Measurements from ENCODE around the gene C3.

The C3 gene

DNA sequence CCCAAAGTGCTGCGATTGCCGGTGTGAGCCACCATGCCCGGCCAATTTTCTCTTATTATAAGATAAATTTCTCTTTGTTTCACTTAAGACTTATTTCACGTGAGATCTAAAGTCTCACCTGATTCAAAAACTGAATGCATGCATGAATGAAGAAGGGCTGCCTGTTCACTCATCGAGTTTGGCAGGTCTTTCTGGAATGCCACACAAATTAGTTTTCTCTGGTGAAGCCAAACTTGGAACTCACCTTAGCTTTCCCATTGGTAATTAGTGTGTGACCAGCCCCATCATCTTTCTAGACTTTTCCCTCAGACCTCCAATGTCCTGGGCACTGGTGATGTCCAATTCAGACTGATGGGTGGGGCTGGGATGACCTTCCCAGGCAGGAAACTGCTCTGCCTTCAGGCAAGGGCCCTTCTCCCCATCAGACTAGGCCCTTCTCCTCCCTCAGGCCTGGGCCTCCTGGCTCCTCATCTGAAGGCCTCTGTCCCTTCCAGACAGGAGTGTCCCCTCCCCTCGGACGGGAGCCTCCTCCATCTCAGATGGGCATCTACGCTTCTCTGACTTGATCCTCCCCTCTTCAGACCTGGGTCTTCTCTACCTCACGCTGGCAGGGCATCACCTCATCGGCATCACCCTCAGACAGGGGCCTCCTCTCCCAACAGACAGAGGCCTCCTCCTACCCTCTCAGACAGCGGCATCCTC is 14.4 kb downstream of the C3 start:
- no peak for DNase-seq
- in situ Hi-C loops (cut with MboI; ENCODE audit: low pct_unique_long_range_greater_than_20kb, low sequenced_read_pairs): no loop called here

DNA sequence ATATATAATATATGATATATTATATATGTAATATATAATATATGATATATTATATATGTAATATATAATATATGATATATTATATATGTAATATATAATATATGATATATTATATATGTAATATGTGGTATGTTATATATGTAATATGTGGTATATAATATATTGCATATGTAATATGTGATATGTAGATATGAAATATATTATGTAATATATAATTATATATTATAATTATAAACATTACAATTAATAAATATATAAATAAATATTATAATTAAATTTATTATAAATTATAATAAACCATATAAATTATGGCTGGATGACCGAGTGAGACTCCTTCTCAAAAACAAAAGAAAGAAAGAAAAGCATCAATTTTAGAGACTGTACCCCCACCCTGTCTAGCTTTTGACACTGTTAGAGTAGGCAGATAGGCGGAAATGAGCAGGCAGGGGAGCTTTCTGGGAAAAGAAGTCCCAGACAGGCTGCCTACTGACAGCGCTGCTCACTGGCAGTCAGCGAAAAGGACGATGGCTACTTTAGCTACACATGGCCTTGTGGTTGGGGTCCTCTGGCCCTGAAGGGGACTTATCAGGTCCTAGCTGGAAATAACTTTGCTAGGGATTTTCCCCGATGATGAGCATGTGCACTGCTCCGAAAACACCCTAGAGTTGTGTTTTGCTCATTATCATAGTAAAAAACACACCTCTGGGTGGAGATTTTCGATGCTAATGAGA is 19.7 kb downstream of the C3 start:
- in situ Hi-C loops (cut with MboI; ENCODE audit: low pct_unique_long_range_greater_than_20kb, low sequenced_read_pairs): no loop called here
- no peak for DNase-seq

DNA sequence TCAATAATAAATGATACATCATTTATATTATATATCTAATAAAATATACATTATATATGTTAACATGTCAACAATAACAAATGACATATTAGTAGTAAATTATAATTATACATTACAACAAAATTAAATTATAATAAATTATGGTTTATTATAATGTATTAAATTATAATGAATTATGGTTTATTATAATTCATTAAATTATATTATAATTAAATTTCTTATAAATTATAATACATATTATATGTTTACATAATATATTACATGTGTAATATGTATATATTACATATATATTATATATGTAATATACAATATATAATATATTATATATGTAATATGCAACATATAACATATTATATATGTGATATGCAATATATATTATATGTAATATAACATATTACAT is 20.5 kb downstream of the C3 start:
- DNase-seq: no peak
- in situ Hi-C loops (cut with MboI; ENCODE audit: low pct_unique_long_range_greater_than_20kb, low sequenced_read_pairs): no loop called here

DNA sequence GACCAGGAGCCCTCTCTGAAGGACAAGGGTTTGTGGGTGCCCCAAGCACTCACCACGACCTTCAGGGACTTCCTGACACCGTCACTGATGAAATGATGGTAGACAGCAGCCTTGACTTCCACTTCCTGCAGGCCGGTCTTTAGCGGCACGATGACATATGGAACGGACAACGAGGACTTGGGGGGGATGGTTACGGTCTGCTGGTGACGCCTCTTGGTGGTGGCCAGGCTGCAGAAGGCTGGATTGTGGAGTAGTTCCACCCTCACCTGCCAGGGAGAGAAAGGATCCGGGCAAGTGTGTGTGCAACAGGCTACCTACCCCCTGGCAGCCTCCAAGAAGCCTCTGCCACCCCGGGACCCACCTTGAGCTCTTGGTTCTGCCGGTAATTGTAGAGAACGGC is 23.2 kb downstream of the C3 start:
- no peak for DNase-seq

DNA sequence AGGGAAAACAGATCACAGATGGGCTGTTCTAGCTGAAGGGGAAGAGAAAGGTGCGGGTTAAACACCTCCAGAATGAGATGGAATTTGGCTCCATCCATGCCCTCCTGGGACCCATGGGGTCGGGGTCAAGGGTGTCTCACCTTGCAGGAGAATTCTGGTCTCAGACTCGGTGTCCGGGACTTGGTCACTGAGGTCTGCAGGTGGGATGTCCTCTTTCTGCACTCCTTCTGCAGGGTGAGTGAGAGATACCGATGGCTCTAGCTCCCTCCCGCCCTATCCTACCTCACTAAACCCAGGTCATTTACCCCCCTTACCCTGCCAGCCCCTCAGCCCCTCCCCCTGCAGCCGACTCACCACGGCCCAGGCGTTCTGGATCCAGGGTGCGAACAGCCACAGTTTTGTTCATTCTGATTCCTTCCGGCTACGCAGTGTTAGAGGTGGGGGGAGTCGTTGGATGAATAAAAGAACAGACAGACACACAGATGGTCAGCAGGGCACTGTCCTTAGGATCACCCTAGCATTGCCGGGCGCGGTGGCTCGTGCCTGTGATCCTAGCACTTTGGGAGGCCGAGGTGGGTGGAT is 24.1 kb downstream of the C3 start:
- DNase-seq: no peak
- in situ Hi-C loops (cut with MboI; ENCODE audit: low pct_unique_long_range_greater_than_20kb, low sequenced_read_pairs): no loop called here

More for the DNA sequence above, 23.2 kb downstream of the C3 start:
- in situ Hi-C loops (cut with MboI; ENCODE audit: low pct_unique_long_range_greater_than_20kb, low sequenced_read_pairs): no loop called here

DNA sequence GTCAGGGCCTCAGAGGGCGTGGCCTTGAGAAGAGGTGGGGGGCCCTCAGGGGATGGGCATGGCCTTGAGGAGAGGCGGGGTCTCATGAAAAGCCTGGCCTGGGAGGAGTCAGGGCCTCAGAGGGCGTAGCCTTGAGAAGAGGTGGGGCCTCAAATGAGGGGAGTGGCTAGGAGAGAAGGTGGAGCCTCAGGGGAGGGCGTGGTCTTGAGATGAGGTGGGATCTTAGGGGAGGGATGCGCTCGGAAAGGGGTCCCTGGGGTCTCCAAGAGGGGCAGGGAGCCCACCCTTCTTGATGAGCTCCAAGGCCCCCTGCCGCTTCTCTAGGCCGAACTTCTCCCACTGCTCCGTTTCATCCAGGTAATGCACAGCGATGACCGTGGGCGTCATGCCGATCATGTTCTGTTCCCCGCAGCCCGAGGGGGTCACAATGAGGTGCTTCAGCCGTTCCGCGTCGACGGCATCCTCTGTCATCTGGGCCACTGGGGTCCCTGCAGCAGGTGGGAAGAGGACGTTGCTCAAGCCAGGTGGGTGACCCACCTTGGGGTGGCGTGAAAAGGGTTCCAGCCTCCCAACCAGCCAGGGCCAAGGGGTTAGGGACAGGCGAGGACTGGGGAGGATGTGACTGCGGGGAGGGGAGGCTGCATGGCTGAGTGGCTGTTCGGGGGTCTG is 26.2 kb downstream of the C3 start:
- no peak for DNase-seq
- in situ Hi-C loops (cut with MboI; ENCODE audit: low pct_unique_long_range_greater_than_20kb, low sequenced_read_pairs): no loop called here

DNA sequence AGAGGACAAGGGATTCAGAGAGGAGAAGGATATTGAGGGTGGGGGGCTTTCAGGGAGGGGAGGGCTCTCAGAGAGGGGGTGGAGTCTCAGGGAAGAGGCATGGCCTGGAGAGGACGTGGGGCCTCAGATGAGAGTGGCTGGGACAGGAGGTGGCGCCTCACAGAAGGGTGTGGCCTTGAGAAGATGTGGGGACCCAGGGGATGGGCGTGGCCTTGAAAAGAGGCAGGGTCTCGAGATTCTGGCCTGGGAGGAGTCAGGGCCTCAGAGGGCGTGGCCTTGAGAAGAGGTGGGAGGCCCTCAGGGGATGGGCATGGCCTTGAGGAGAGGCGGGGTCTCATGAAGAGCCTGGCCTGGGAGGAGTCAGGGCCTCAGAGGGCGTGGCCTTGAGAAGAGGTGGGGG is 26.8 kb downstream of the C3 start:
- in situ Hi-C loops (cut with MboI; ENCODE audit: low pct_unique_long_range_greater_than_20kb, low sequenced_read_pairs): no loop called here

DNA sequence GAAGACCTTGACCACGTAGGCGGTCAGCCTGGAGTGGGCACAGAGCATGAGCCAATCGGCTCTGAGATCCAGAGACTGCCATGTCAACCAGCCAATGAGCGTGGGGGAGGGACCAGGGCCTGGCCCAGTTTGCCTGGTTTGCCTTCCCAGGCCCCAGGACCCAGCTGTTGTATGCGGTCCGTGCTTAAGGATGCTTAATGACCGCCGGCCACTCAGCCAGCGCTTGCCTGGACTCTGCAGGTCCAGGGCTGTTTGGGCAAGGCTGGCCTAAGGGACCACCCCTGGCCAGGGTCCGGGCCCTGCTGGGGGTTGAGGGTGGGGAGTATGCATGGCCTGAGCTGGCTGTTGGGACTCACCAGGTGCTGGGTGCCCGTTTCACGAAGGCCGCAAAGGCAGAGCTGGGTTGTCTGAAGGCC is 27.4 kb downstream of the C3 start:
- DNase-seq: no peak
- in situ Hi-C loops (cut with MboI; ENCODE audit: low pct_unique_long_range_greater_than_20kb, low sequenced_read_pairs): no loop called here

More for the DNA sequence above, 26.8 kb downstream of the C3 start:
- no peak for DNase-seq

DNA sequence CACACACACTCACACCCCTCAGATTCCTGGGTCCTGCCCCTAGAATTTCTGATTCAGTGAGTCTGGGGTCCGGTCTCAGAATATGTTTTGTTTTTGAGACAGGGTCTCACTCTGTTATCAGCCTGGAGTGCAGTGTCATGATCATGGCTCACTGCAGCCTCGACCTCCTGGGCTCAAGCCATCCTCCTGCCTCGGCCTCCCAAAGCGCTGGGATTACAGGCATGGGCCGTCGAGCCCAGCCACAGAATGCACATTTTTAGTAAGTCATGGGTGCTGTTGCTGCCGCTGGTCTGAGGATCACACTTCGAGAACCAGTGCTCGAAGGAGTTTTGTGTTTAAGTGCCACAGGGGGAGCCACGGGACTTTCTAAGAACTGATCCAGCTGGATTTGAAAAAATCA is 28.4 kb downstream of the C3 start:
- in situ Hi-C loops (cut with MboI; ENCODE audit: low pct_unique_long_range_greater_than_20kb, low sequenced_read_pairs): no loop called here
- DNase-seq: no peak

DNA sequence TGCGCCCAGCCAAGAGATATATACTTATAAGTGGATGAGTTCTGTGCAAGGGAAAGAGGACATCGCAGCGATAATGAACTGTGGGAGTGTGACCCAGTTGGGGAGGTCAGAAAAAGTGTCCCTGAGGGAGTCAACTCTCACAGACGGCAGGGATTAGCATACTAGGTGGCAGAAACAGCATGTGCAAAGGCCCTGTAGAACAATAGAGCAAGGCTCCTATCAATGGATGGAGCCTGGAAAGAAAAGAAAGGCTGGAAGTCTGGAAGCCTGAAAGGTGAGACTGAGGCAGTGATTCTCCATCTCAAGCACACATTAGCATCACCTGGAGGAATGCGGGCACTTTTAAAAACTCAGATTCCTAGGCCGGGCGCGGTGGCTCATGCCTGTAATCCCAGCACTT is 29.1 kb downstream of the C3 start:
- DNase-seq: no peak

DNA sequence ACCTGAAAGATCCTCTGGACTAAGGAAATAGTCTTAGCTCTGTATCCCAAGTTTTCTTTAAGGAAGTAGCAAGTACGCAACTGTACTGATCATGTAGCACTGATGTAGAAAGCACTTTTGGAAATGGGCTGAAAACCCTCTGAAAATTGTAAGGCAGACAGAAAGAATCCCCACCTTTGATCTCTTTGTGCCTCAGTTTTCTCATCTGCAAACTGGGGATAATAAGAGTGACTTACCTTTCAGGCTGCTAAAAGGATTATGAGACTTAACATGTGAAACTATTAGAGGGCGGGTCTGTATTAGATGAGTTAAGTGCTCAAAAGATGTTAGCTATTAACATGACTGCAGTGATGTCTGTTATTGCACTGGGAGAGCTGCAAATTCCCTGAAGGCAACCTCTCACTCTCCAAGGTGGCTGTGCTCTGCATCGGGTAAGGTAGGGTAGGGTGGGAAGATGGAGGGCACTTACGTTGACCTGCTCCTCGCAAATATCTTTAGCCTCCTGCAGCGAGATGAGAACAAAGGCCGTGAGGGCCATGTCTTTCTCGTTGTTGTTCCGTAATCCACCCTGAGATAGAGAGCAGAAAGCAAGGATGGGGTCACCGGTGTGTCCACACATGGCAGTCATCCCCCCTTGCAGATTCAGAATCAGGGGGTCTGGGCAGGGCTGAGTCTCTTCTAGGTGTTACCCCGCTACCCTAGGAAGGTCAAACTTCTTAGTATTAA is 30.1 kb downstream of the C3 start:
- in situ Hi-C loops (cut with MboI; ENCODE audit: low pct_unique_long_range_greater_than_20kb, low sequenced_read_pairs): no loop called here
- DNase-seq: no peak

More for the DNA sequence above, 29.1 kb downstream of the C3 start:
- in situ Hi-C loops (cut with MboI; ENCODE audit: low pct_unique_long_range_greater_than_20kb, low sequenced_read_pairs): no loop called here

DNA sequence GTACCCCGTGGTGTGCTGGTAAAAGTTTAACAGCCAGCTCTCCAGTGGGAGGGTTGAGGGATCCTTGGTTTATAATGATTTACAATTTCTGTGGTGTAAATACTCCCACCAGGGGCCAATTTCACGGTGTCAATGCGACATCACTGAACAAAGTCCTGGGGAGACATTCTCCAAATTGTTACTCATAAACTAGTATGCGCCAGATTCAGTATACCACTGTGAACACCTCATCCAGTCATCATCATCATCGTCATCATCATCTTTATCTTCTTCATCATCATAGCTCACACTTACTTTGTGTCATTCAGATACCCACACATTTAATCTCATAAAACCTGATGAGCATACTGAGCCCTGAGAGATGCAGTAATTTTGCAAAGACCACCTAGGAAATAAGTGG is 33.3 kb downstream of the C3 start:
- no peak for DNase-seq
- in situ Hi-C loops (cut with MboI; ENCODE audit: low pct_unique_long_range_greater_than_20kb, low sequenced_read_pairs): no loop called here

DNA sequence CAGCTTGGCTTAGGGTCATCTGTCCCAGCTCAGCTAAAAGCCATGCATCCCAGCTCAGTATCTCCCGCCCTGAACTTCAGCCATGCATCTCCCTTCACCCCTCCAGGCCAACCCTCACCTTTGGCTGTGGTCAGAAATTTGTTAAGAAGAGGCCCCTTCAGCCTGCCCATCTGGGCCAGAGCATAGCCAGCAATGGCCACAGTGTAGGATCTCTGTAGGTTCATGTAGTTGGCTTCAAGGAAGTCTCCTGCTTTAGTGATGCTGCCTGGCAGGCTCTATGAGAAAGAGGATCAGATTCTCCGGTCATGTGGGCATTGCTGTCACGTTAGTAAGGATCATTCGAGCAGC is 33.8 kb downstream of the C3 start:
- DNase-seq: no peak
- in situ Hi-C loops (cut with MboI; ENCODE audit: low pct_unique_long_range_greater_than_20kb, low sequenced_read_pairs): no loop called here

DNA sequence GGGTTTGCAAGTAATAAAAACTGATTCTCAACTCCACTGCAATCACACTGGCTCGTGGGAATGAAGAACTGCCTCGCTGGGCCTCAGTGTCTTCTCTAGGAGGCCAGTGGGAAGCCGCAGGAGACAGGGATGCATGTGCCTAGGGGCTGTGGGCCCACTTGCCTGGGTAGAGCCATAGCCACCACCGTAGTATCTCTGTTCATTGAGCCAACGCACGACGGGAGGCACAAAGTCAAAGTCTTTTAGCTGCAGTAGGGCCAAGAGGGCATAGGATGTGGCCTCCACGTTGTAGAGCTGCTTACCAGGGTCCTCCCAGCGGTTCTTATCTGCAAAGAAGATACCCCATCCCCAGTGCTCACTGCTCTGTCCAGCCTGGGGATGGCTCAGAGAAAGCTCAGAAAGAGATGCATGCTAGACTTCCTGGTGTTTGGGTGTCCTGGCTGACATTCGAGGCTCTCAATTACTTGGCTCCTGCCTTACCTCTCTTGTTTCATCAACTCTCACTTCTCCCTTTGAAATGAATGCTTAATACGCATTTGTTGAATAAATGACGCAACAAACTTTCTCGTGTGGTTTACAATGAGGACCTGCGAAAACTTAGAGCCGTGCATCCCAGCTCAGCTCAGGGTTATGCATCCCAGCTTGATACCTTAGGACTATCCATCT is 34.4 kb downstream of the C3 start:
- in situ Hi-C loops (cut with MboI; ENCODE audit: low pct_unique_long_range_greater_than_20kb, low sequenced_read_pairs): no loop called here

DNA sequence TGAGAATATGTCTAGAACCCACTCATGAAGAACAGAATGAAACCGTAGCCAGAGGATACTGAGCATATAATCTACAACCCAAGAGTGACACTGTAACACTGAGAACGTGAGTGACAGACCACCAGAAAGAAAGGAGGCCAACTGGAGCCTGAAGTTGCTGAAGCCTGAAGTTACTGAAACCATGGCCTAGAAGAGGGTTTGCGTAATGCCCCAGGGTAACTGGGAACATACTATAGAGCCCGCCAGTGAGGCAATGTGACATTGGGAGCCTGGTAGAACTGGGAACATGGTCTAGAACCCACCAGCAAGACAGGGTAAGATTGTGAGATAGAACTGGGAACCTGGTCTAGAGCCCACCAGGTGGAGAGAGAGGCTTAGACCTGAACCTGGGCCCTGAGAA is 35.0 kb downstream of the C3 start:
- in situ Hi-C loops (cut with MboI; ENCODE audit: low pct_unique_long_range_greater_than_20kb, low sequenced_read_pairs): no loop called here

More for the DNA sequence above, 34.4 kb downstream of the C3 start:
- DNase-seq: no peak

DNA sequence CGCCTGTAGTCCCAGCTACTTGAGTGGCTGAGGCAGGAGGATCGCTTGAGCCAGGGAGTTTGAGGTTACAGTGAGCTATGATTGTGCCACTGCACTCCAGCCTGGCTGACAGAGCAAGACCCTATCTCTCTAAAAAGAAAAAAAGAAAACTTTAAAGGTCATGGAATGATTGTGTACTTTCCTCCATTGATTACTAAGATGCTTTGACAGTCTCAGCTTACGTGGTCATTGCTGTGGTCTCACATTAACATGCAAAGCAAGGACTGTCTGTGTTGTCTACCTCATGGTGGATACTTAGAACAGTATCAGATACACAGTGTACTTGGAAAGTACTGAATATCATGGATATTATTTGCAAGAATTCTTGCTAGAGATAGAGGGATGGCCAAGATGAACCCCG is 36.5 kb downstream of the C3 start:
- in situ Hi-C loops (cut with MboI; ENCODE audit: low pct_unique_long_range_greater_than_20kb, low sequenced_read_pairs): no loop called here
- no peak for DNase-seq

More for the DNA sequence above, 35.0 kb downstream of the C3 start:
- DNase-seq: no peak

DNA sequence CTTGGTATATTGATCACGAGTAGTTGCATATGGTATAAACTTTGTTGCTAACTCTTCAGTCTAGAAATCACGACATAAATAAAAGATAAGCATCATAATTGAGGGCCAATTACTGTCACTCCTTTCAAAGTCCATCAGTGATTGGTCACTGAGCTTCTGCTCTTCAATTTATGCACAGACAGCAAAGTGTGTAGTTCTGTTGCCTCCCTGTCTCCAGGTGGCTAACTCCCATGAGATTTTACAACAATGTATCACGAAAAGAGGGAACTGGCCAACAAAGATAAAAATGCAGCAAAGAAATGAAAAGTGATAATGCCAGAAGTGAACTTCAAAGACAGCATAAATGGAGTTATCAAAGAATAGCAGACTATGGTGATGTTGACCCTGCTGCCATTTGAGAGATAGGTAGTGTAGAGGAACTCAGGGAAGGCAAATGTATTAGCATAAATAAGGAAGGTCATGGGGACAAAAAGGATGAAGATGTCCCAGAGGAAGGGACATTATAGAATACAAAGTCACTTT is 37.8 kb downstream of the C3 start:
- in situ Hi-C loops (cut with MboI; ENCODE audit: low pct_unique_long_range_greater_than_20kb, low sequenced_read_pairs): no loop called here
- DNase-seq: no peak

DNA sequence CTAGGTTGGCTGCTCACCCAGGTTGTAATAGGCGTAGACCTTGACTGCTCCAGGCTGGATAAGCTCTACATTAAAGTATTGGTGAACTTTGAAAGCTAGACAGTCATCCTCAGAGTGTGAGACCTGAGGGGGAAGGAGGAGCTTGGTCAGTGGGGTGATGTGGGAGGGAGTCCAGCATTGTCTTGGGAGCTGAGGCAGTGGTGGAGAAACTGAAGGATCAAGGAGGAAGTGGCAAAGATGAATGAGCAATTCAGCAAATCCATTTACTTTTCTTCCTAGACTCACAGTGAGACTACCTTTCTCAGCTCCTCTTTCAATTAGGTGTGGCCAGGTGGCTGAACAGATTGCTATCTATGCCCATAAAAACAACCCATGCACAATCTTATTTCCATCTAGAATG is 40.3 kb downstream of the C3 start:
- DNase-seq: no peak
- in situ Hi-C loops (cut with MboI; ENCODE audit: low pct_unique_long_range_greater_than_20kb, low sequenced_read_pairs): no loop called here

DNA sequence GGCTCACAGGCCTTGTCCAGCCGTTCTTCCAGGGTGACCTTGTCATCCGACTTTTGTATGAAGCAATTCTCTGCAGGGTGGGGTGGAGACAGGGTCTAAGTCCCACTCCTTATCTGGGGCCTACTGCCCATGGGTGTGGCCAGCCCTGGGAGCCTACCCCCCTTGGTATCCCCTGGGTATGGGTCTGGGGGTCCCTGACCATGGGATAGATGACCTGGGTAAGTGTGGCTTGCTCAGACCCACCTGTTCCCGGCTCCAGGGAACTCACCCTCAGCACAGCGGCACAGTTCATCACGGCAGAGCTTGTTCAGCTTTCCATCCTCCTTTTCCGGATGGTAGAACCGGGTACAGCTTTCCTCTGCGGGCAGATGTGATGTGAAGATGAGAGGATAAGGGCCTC is 41.3 kb downstream of the C3 start:
- no peak for DNase-seq
- in situ Hi-C loops (cut with MboI; ENCODE audit: low pct_unique_long_range_greater_than_20kb, low sequenced_read_pairs): no loop called here

Measured in KBM-7 (cell line).